ENCODE results near the gene DST.

DNA sequence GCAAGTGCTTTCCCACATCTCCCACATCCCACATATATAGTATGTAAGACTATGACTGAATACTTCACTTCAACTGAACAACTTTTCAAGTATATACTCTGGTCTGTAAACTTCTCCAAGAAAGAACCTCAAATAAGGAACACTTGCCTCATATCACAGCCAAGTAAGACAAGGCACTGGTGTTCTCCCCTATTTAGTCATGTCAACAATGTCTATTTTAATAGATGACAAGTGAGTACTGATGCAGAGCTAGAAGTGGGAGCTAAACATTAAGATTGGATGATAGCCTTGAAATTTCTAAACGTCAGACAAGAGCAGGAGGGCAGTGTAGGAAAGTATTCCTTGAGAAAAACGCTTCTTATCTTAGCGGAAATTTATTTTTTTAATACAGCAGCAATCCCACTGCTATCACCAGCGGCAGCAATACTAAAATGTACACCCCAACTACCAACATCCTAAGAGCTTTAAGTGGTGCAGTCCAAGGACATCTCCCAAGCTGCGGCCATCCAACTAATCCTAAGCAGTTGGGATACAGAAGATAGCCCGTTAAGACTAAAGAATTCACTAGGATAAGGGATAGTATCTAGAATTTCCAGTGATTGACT, 29.3 kb downstream of the DST start:
- TF ChIP-seq, protein P1, sequence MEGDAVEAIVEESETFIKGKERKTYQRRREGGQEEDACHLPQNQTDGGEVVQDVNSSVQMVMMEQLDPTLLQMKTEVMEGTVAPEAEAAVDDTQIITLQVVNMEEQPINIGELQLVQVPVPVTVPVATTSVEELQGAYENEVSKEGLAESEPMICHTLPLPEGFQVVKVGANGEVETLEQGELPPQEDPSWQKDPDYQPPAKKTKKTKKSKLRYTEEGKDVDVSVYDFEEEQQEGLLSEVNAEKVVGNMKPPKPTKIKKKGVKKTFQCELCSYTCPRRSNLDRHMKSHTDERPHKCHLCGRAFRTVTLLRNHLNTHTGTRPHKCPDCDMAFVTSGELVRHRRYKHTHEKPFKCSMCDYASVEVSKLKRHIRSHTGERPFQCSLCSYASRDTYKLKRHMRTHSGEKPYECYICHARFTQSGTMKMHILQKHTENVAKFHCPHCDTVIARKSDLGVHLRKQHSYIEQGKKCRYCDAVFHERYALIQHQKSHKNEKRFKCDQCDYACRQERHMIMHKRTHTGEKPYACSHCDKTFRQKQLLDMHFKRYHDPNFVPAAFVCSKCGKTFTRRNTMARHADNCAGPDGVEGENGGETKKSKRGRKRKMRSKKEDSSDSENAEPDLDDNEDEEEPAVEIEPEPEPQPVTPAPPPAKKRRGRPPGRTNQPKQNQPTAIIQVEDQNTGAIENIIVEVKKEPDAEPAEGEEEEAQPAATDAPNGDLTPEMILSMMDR (IDR thresholded peaks at IDR 0.05; ENCODE audit: insufficient read depth, low read length): no peak
- TF ChIP-seq, protein P2, sequence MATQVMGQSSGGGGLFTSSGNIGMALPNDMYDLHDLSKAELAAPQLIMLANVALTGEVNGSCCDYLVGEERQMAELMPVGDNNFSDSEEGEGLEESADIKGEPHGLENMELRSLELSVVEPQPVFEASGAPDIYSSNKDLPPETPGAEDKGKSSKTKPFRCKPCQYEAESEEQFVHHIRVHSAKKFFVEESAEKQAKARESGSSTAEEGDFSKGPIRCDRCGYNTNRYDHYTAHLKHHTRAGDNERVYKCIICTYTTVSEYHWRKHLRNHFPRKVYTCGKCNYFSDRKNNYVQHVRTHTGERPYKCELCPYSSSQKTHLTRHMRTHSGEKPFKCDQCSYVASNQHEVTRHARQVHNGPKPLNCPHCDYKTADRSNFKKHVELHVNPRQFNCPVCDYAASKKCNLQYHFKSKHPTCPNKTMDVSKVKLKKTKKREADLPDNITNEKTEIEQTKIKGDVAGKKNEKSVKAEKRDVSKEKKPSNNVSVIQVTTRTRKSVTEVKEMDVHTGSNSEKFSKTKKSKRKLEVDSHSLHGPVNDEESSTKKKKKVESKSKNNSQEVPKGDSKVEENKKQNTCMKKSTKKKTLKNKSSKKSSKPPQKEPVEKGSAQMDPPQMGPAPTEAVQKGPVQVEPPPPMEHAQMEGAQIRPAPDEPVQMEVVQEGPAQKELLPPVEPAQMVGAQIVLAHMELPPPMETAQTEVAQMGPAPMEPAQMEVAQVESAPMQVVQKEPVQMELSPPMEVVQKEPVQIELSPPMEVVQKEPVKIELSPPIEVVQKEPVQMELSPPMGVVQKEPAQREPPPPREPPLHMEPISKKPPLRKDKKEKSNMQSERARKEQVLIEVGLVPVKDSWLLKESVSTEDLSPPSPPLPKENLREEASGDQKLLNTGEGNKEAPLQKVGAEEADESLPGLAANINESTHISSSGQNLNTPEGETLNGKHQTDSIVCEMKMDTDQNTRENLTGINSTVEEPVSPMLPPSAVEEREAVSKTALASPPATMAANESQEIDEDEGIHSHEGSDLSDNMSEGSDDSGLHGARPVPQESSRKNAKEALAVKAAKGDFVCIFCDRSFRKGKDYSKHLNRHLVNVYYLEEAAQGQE (IDR thresholded peaks at IDR 0.05; ENCODE audit: insufficient replicate concordance, low read depth): no peak
- TF ChIP-seq POLR2AphosphoS5 (IDR thresholded peaks at IDR 0.05; ENCODE audit: low read depth): no peak
- TF ChIP-seq SPI1 (IDR thresholded peaks at IDR 0.05; ENCODE audit: borderline replicate concordance, low read depth): no peak
